Urothelium cell line (cell line): Measurements from ENCODE around the gene SMCO1.
"Not testable (repeated sequence)": the region's sequence is repeated elsewhere in the genome, so short reads cannot be mapped to it uniquely, and the experiment has no call there.

ENCODE experiments used
- DNase-seq: peaks from one replicate; pipeline ENCODE4 v3.0.0; 2011; ENCODE audit warnings: low spot score, mixed read lengths
- FAIRE-seq: peaks from 2 replicates; lab custom pipeline; 2011; peaks lifted over from hg19 to GRCh38; lab: Jason Lieb, UNC

SMCO1 gene

DNA sequence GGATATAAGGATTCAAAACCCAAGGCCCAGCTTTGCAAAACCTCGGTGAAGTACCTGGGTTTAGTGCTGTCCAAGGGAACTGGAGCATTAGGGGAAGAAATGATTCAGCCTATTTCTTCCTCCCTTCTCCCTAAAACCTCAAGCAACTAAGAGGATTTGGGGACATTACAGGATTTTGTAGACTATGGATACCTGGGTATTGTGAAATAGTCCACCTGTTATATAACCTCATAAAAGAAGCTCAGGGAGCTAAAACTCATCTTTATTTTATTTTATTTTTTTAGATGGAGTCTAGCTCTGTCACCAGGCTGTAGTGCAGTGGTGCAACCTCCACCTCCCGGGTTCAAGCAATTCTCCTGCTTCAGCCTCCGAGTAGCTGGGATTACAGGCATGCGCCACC lies 8.7 kb upstream of the SMCO1 start:
- FAIRE-seq, result no peak

DNA sequence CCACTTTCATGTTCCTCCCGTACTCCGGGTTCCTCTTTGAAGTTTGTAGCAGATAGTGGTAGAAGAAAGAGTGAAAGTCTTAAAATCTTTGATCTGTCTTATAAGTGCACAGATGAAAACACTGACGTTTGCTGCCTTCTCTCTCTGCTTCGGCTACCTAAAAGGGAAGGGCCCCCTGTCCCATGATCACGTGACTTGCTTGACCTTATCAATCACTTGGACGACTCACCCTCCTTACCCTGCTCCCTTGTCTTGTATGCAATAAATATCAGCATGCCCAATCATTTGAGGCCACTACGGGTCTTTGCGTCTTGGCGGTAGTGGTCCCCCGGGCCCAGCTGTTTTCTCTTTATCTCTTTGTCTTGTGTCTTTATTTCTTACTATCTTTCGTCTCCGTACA lies 6.1 kb upstream of the SMCO1 start:
- not testable (repeated sequence) for FAIRE-seq, DNase-seq

More for the DNA sequence above, 8.7 kb upstream of the SMCO1 start:
- DNase-seq, result no peak

DNA sequence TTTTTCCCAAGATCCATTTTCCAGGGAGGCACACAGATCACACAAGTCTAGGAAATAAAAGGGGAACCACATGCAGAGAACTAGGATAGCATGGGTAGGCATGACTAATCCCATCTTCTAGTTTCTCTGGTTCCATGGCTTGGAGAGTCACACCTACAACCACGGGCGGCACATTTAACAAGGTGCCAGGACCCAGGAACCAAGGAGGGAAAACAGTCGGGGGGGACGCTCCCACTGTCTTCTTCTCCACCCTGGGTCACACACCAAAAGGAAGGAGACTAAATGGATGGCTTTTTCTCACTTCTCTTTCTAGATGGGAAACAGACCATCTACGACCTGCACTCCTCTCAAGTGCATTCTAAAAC lies 4.6 kb upstream of the SMCO1 start:
- no peak for DNase-seq
- no peak for FAIRE-seq

DNA sequence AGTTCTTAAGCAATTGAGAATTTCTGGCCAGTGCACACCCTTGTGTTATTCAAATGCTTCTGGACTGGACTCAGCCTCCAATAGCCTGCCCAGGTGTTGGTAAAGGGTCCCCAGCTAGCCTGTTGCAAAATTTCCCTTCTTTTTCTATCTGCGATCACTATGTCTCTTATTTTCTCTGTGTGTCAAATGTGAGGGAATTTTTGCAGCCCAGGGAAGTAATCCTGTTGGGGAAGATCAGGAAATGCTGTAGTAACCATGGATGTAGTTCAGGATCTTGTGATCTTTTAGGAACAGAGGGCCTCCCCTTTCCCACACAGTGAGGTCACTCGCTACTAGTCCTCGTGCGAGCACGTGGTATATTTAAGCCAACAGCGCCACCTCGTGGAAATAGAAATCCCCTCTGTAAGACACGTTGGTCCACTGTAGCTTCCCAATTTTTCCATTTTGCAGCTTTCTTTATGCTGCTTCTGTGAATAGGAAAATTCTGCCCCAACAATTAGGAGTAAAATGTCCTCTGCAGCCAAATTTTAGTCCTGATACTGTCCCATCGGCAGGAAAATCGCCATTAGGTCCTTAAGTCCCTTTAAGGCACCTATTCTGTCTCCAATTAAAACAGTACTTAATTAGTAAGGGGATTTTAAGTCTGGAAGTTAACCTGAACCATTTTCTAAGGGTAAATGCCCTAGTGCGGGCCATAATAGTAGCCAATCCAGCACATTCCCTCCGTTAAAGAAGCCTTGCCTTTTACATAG lies 4.0 kb upstream of the SMCO1 start:
- FAIRE-seq (no peak), DNase-seq (peak; percentile 62)

DNA sequence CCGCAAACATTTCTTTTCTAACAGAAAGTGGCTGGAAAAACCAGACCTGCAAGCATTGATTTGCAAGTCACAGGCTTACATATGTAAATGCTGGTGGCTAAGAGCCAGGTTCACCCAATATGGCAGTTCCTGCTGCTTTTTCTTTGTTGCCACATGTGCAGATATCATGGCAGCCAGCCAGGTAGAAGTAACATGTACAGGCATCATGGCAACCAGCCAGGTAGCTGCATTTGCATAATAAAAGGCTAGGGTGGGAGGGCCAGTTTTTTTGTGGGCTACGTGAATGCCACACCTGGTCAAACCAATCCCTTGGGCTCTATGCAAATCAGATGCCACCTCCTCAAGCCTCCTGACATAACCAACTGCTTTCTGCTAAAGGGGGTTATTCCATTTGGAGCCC lies 2.8 kb upstream of the SMCO1 start:
- FAIRE-seq, result no peak
- DNase-seq, result no peak

DNA sequence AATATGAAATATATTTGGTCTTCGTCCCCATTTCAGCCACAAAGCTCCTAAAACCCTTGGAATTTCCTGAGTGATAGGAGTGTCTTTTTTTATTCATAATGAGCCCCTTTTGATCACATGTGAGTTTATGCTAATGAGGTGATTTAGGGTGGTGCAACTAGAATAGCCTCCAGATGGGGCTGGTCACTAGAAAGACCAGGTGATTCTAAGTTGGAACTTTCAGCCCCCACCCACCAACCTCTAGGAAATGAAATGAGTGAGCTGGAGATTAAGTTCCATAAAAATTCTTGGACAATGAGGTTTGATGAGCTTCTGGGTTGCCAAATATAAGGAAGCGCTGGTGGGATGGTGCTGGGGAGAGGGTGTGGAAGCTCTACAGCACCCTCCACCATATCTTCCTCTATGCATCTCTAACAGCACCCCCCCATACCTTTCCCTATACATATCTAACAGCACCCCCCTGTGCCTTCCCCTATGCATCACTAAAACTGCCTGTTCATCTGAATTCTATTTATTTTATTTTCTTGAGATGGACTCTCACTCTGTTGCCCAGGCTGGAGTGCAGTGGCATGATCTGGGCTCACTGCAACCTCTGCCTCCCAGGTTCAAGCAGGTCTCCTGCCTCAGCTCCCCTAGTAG lies 2.1 kb upstream of the SMCO1 start:
- FAIRE-seq (no peak), DNase-seq (no peak)

DNA sequence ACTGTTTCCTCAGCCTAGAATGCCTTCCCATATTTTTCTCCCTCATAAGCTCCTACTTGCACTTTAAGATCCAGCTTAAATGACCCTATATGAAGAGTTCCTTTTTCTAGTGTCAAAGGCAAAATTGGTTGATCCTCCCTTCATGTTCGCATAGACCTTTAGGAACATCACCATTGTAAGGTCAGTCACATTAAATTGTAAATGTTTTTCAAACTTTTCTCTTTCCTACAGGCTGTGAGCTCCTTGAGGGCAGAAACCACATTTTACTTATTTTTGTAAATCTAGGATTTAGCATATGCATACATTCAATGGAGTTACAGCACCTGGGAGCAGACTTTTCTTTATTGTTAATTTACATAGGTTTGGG lies 813 bp downstream of the SMCO1 start:
- FAIRE-seq, result no peak

DNA sequence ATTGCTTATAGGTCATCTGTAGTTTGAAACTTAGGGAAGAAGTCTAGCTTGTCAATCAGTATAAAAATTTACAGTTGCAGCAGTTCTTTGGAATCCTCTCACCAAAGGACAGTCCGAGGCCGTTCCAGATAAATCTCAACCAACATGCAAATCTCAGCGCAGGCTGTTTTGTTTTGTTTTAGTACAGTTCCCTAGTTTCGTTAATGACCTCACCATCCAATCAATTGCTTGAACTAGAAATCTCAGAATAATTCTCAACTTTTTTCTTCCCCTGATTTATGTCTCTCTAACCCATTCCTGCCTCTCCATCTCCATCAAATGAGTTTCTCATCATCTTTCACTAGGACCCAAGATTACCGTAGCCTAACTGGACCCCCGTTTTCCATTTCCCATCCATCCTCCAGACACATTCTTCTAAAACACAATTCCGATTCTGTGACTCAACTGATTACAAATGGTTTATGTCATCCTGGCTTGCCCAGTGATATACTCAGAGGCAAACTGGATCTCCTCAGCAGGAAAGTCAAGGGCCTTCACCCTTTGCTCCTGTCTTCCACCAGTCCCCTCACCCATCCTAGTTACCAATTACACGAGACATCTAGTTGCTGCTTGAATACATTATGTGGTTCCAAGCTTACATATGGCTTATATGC lies 1.3 kb downstream of the SMCO1 start:
- FAIRE-seq, result no peak
- DNase-seq, result no peak

More for the DNA sequence above, 813 bp downstream of the SMCO1 start:
- DNase-seq, result no peak

DNA sequence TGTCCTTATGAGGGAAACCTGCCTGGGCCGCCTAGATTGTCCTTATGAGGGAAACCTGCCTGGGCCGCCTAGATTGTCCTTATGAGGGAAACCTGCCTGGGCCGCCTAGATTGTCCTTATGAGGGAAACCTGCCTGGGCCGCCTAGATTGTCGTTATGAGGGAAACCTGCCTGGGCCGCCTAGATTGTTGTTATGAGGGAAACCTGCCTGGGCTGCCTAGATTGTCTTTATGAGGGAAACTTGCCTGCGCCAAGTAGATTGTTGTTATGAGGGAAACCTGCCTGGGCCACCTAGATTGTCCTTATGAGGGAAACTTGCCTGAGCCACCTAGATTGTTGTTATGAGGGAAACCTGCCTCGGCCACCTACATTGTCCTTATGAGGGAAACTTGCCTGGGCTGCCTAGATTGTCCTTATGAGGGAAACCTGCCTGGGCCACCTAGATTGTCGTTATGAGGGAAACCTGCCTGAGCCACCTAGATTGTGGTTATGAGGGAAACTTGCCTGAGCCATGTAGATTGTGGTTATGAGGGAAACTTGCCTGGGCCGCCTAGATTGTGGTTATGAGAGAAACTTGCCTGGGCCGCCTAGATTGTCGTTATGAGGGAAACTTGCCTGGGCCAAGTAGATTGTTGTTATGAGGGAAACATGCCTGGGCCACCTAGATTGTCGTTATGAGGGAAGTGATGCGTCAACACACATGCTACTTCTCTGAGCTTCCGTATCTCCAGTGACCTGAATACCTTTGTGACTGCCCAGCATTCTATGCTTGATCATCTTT lies 3.3 kb downstream of the SMCO1 start:
- FAIRE-seq, DNase-seq: not testable (repeated sequence)

DNA sequence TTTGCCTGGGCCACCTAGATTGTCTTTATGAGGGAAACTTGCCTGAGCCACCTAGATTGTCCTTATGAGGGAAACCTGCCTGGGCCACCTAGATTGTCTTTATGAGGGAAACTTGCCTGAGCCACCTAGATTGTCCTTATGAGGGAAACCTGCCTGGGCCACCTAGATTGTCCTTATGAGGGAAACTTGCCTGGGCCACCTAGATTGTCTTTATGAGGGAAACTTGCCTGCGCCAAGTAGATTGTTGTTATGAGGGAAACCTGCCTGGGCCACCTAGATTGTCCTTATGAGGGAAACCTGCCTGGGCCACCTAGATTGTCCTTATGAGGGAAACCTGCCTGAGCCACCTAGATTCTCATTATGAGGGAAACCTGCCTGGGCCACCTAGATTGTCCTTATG lies 4.0 kb downstream of the SMCO1 start:
- DNase-seq, FAIRE-seq: not testable (repeated sequence)

DNA sequence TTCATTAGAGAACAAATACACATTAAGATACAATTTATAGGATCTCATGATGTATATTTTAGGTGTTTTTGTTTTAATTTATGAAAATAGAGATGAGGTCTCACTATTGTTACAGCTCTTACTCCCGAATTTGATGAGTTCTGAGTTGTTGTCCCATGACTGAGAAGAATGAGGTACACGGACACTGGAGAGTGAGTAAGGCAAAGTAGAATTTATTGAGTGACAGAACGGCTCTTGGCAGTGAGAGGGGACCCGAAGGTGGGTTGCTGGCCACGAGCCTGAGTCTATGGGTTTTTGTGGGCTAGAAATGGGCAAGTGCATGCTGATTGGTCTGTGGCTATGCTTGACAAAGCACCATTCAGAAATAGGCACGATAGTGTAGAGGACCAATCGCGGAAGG lies 8.5 kb downstream of the SMCO1 start:
- FAIRE-seq, result no peak

DNA sequence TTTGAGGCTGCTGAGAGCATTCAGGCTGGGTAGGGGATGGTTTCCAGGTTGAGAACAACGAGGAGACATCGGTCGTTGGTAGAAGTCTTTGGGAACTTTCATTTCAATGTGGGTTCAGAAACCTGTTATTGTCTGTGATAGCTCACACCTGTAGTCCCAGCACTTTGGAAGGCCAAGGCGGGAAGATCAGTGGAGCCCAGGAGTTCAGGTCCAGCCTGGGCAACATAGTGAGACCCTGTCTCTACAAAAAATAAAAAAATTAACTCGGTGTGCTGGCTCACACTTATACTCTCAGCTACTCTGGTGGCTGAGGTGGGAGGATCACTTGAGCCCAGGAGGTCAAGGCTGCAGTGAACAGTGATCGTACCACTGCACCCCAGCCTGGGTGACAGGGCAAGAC lies 10.6 kb downstream of the SMCO1 start:
- FAIRE-seq, result no peak
- DNase-seq, result no peak

More for the DNA sequence above, 8.5 kb downstream of the SMCO1 start:
- DNase-seq, result no peak

DNA sequence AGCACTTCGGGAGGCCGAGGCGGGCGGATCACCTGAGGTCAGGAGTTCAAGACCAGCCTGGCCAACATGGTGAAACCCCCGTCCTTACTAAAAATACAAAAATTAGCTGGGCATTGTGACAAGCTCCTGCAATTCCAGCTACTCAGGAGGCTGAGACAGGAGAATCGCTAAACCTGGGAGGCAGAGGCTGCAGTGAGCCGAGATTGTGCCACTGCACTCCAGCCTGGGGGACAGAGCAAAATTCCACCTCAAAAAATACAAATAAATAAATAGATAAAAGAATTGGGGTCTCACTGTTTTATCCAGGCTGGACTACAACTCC lies 11.1 kb downstream of the SMCO1 start:
- FAIRE-seq, DNase-seq: not testable (repeated sequence)

DNA sequence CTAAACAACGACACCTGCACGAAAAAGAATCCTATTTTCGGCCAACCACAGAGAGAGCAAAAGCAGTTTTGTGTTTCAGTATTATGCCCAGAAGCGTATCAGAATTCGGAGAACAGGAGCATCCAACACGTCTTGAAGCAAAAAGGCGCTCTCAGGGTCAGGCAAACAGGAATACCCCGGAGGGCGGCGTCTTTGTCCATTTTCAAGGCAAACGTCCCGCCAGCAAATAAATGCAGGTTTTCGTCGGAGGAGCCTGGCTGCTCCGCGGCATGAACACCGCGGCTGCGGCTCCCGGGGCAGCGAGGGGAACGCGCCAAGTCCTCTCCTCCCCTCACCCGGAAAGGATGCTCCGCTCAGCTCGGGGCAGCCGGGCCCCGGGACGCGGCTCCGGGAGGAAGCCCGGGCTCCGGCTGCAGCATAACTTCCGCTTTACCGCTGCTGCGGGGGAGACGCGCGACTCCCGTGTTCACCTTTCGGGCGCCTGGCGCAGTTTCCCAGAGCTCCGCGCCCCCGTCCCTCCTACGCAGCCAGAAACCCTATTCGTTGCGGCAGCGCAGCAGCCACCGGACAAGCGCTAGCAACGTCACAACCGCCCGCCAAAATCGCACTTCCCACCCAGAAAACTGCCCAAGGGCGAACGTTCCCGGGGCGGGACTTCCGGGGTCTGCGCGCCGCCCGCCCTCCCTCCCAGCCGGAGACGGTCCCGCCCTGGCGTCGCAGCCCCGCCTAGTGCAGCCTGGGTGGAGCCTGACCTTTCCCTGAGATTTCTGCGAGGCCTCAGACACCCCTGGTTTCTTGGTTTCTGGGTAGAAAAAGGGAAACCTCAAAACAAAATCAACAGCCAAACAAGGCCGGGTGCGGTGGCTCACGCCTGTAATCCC lies 11.7 kb downstream of the SMCO1 start, which contains the start of gene RNF168:
RNF168 (minus strand) TSS at position 573 of the 881 bp plus-strand sequence. CDS start 595 bp downstream, outside the sequence.
- FAIRE-seq, result no peak

DNA sequence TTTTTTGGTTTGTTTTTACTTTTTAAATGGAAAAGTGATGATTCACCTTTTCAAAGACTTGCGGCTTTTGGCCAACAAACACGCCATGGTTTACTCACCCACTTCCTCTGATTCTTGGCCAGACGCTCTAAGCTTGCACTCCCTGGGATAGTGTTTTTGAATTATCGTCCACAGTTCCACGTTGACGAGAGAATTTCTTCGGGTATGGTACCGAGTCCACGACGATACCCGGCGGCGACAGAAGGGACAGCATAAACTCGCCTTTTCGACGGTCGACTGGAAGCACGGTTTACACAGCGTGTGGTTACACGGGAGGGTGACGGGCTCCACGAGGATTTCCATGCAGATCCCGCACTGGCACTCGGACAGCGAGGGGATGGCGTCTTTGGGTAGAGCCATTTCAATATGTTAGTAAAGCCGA lies 12.4 kb downstream of the SMCO1 start:
- FAIRE-seq, result no peak
- DNase-seq, result peak; percentile 55

More for the DNA sequence above, 11.7 kb downstream of the SMCO1 start, which contains the start of gene RNF168:
- peak; percentile 94 for DNase-seq

DNA sequence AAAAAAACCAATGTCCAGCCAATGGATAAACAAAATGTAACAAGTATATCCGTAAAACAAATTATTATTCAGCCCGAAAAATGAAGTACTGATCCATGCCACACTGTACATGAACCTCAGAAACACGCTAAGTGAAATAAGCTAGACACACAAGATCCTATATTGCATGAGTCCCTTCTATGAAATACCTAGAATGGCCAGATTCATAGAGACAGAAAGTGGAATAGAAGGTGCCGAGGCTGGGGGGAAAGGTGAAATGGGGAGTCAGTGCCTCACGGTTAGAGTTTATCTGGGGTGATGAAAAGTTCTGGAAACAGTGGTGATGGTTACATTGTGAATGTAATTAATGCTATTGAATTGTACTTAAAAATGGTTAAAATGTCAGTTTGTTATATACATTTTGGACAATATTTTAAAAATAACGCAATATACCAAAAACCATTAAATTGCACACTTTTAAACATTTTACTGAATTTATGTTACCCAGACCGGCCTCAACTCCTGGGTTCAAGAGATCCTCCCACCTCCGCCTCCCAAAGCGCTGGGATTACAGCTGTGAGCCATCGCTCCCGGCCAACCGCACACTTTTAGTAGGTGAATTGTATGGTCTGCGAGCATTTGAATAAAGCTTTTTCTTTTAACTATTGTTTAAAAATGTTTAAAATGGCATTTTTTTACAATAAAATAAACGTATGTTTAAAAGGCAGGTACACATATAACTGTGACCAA lies 13.7 kb downstream of the SMCO1 start:
- FAIRE-seq, result no peak
- no peak for DNase-seq

DNA sequence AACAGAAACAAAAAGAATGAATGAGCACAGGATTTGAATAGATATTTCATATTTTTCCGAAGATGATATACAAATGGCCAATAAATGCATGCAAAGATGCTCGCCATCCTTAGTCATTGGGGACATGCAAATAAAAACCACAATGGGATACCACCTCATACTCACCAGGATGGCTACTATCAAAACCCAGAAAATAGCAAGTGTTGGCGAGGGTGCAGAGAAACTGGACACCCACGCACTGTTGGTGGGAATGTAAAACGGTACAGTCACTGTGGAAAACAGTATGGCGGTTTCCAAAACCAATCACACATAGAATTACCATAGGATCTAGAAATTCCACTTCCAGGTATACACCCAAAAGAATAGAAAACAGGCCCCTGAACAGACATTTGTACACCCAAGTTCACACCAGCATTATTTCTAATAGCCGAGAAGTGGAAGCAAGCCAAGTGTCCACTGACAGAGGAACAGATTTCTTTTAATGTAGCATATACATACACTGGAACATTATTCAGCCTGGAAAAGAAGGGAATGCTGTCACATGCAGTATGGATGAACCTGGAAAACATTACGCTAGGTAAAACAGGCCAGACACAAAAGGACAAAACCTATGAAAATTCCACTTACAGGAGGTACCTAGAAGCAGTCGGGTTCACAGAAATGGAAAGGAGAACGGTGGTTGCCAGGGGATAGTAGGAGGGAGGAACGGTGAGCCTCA lies 15.2 kb downstream of the SMCO1 start:
- no peak for FAIRE-seq

DNA sequence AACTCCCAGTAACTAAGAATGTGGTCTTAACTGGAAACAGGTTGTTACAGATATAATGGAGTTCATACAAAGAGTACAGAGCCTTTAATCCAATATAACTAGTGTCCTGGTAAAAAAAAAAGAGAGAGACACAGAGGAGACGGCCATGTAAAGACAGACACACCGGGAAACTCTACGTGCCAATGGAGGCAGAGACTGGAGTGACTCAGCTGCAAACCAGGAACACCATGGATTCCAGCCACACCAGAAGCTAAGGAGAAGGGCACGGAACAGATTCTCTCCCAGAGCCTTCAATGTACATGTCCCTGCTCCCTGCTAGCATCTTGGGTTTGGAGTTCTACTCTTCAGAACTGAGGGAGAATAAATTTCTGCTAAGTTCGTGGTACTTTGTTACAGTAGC lies 16.1 kb downstream of the SMCO1 start:
- FAIRE-seq (no peak), DNase-seq (no peak)

More for the DNA sequence above, 15.2 kb downstream of the SMCO1 start:
- DNase-seq, result no peak

DNA sequence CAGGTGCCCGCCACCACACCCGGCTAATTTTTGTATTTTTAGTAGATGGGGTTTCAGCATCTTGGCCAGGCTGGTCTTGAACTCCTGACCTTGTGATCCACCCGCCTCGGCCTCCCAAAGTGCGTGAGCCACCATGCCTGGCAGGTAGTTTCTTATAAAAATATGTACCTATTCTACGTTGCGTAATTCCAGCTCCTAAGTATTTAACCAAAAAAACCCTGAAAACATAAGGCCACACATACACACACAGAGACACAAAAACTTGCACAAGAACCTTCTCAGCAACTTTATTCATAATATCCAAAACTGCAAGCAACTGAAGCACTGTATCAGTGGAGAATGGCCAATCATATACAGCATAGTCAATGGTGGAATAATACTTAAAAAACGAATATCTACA lies 16.8 kb downstream of the SMCO1 start:
- FAIRE-seq (no peak), DNase-seq (no peak)
